NOMO-1 treated with dmso at 0.1 percent for 144 hours (cell line): ENCODE measurements around the gene HOXC9.
"Not testable (repeated sequence)": the region's sequence is repeated elsewhere in the genome, so short reads cannot be mapped to it uniquely, and the experiment has no call there.

Experiments used
- DNase-seq: peaks from one replicate; lab custom pipeline; 2025; ENCODE audit not compliant: unreplicated experiment; lab: John Stamatoyannopoulos, UW

HOXC9 gene

DNA sequence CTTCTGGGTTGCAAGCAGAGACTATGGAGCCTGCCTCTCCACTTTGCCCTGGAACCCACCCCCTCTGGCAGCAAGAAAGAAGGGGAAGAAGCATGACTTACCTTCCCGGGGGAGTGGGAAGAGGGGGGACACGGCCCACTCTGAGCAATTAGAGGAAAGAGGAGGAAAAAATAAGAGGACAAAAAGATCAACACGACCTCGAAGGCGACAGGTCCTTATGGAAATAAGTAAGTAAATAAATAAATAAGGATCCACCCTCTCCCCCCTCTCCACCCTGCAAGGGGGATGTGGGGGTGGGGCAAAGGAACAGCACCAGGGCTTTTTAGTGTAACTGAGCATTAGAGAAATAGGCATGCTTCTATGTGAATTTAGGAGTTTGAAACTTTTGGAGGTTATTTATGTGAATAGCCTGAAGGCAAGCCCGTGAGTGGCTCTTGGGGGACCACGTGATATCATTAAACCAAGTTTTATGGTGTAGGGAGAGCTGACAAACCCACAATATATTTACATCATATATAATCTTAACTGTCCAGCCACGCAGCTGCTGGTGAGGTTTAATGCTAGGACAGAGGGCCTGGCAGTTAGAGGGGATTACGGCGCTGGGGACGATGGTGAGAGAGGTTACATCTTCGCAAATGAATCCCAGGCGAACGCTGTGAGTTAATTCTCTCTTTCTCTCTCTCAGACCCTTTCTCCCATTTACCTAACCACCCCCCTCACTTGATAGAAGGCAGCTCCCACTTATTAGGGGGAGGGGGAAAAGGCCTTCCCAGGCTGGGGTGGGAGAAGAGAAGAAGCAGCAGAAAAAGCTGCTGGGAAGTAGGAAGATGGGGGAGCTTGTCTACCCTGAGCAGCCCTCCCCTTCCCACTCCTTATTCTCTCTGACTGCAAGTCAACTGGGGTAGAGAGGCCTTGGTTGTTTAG, 37.7 kb downstream of the HOXC9 start:
- no peak for DNase-seq

GRCh38 chr12:54038284-54038870, 38.4 kb downstream of the HOXC9 start:
- no peak for DNase-seq

DNA sequence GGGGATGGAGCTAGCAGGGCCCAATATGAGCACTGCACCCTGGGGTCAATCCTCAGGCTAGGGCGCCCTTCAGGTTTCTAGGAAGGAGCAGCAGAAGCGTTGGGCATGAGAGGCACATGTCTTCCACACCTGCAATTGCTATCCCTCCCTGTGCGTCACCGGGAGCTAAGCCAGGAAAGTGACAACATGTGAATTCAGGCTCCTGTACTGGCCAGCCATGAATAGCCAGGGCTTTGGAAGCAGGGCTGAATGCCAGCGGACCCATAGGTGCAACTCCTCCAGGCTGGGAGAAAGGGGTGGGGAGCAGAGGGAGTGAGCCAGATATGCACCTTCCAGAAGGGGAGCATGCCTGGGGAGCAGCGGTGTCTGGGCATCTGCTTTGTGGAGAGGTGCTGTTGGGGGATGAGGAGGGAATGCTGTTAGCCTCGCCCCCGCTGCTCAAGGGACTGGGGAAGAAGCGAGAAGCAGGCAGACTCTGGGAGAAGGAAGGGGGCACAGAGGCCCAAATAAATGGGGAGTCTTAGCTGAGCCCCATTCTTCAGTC, 39.0 kb downstream of the HOXC9 start:
- no peak for DNase-seq

- no peak for DNase-seq
Observed at GRCh38 chr12:54039417-54040147, 39.6 kb downstream of the HOXC9 start.

GRCh38 chr12:54040148-54040494, 40.2 kb downstream of the HOXC9 start:
- no peak for DNase-seq

- DNase-seq = no peak
Observed at GRCh38 chr12:54040648-54041047, 40.7 kb downstream of the HOXC9 start.

DNA sequence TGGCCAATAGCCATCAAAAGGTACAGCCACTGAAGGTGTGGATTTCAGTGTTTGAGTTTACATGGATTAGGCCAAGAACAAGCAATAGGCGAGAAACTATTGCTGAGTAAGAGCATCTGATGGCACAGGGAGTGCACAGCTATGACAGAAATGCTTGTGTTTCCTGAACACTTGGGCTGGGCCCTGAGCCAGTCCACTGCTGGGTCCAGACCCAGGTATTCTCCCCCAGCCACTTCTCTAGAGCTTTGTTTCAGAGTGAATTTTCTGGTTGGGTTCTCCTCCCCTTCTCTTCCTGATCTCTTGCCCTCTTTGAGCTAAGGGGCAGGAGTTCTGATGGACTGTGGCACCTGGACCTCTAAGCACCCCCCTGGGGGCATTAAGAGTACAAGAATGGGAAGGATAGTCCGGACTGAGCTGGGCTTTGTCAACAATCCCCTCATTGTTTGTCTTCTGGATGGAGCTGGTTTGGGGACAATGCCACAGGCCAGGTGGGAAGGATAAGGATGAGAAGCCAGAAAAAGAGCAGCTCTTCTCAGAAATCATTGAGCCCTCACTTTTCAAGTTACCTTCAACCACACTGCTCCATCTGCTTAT, 41.2 kb downstream of the HOXC9 start:
- DNase-seq = no peak

- DNase-seq = not testable (repeated sequence)
Observed at GRCh38 chr12:54042033-54042432, 42.1 kb downstream of the HOXC9 start.

GRCh38 chr12:54042970-54043853, 43.3 kb downstream of the HOXC9 start:
- DNase-seq = no peak

- DNase-seq = no peak
Observed at GRCh38 chr12:54044425-54045103, 44.6 kb downstream of the HOXC9 start.

DNA sequence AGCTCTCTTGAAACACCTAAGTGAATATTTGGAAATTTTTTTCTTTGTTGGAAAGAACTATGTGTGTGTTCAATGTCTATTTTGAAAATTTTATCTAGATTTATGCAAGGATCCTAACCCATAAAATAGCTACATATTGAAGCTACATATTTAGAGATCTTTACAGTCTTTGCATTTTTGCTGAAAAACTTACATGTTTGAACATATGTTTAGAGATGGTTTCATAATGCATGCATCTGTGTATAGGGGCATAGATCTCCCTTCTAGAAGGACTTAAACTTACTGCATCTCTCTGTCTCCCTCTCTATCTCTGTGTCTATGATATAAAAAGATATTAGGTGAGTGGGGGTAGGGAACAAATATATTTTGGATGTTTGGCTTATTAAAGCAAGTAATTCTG, 45.4 kb downstream of the HOXC9 start:
- DNase-seq = no peak

DNA sequence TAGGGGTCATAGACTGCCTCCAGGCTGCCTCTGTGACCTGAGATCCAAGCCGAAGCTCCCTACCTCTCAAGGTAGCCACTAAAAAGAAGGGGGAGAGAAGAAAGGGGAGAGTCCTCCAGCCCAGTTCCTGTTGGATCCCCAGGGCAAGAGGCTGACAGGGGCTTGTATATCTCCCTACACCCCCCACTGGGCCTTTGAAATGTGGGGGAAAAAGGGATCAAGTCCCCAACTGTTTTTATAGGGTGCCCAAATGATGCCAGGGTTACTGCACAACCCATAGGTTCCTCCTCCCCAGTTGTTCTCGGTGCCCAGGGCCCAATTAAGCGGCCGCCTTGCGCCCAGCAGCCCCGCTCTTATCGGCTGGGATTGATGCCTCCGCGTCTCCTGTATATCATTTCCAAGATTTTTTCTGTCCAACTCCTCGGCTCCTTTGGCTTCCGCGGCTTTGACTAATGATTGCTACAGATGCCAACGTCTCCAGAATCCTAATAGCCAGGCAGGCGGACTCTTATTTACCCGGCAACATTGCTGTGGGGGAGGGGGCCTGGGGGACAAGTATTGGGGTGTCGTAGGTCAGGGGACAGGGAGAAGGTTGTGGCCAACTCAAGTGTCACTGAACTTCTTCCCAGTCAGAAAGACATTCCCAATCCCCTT, 46.0 kb downstream of the HOXC9 start:
- DNase-seq = no peak

DNA sequence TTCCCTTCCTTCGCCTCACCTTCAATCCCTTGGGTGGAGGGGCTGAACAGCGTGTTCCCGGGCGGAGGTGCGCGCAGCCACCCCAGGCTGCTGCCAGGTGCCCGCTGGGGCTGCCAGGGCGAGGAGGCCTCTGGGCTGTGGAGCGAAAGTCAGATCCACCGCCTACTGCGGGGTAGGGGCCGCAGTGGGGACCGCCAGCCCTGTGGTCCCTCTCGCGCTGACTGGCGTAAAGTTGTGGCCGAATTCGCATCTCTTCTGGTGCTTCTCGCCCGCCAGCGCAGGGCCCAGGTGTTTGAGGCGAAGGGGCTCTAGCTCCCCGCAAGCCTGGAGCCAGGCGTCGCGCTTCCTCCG, 46.8 kb downstream of the HOXC9 start:
- DNase-seq = no peak

GRCh38 chr12:54047160-54047963, 47.4 kb downstream of the HOXC9 start:
- DNase-seq = no peak

DNA sequence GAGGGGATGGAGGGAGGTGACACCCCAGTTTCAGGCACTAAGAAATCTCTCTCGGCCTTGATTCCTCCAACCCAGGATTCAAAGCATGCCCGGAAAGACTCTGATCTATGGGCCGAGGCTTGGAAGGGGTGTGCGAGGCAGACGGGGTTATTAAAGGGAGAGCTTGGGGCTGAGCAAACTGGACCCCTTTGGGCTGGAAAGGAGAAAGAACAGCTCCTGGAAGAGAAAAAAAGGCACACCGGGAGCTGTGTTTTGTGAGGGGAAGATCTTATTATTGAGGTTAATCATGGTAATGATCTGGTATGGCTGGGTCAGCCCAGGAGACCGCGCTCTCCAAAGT, 48.0 kb downstream of the HOXC9 start:
- no peak for DNase-seq

- DNase-seq = no peak
Observed at GRCh38 chr12:54048406-54049093, 48.6 kb downstream of the HOXC9 start.

DNA sequence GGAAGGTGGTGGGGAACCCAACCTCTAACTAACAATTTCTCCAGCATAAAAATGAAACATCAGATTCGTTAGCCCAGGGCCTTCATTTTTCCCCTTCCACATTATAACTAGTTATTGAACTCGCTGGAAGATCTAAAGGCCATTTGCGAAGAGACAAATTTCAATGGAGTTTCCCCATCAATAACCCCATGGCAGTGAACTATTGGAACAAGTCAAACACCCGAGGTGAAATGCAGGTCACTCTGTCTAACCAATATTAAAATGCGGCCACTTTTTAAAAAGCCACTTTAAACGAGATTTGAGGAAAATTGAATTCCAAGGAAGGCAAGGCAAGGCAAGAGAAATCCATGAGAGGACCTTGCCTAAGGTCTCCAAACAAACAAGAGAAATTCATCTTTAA, 49.1 kb downstream of the HOXC9 start:
- no peak for DNase-seq

GRCh38 chr12:54050482-54050810, 50.5 kb downstream of the HOXC9 start:
- DNase-seq = no peak
